K562 treated with DMSO at 1 percent for 12 hours (cell line): Measurements from ENCODE around the gene ZNF723. TPM values are rescaled to one million over a fixed set of nuclear protein-coding genes. Genes with fewer than 3 reads are reported as not detected.

Experiments
- total RNA-seq: library from RNA; unstranded; fragments of 300-600 nt; gene quantifications from 2 replicates; pipeline ENCODE4 v1.2.3, GENCODE V29; 2022; ENCODE audit not compliant: insufficient read depth

Gene ZNF723
- total RNA-seq: not detected in 2 replicates

GRCh38 chr19:22832031-22832762, at the start of gene ZNF723:
ZNF723 (plus strand) TSS chr19:22832291; CDS start chr19:22832380, 89 bp downstream.

GRCh38 chr19:22783651-22784410, 48.3 kb upstream of the ZNF723 start, which contains the start of gene ZNF99:
ZNF99 (minus strand) TSS chr19:22784151; CDS start chr19:22784016, 135 bp downstream.

Other genes with a start within 250 kb of the ZNF723 start
- not detected in 2 replicates for gene ZNF492, start 198.0 kb upstream of the ZNF723 start, total RNA-seq
- gene ZNF99, start 48.1 kb upstream of the ZNF723 start, total RNA-seq: not detected in 2 replicates
- gene ZNF728, start 170.9 kb downstream of the ZNF723 start, total RNA-seq: not detected in 2 replicates